KMS-11 (cell line): ENCODE results near the gene ARL8B.
"Not testable (repeated sequence)": the region's sequence is repeated elsewhere in the genome, so short reads cannot be mapped to it uniquely, and the experiment has no call there.

Source experiments
- H2AFZ ChIP-seq: fragments of 200-600 bp; sonication (generic); 2 replicates; pipeline ENCODE4 v1.6.1; 2016; ENCODE audit warnings: antibody characterized with exemption, mixed run types, low read depth
- H3K27ac ChIP-seq: fragments of 200-600 bp; sonication (generic); 2 replicates; pipeline ENCODE4 v1.6.1; 2016; ENCODE audit warnings: mild to moderate bottlenecking, mixed run types
- H3K27me3 ChIP-seq: fragments of 200-600 bp; sonication (generic); 2 replicates; pipeline ENCODE4 v1.6.1; 2017; ENCODE audit warnings: mild to moderate bottlenecking, low read depth, mixed run types, moderate library complexity; ENCODE audit not compliant: insufficient read depth
- H3K36me3 ChIP-seq: fragments of 200-600 bp; sonication (generic); 2 replicates; pipeline ENCODE4 v1.6.1; 2017; ENCODE audit warnings: mild to moderate bottlenecking, mixed run types; ENCODE audit not compliant: insufficient read depth
- H3K4me1 ChIP-seq: fragments of 200-600 bp; sonication (generic); 2 replicates; pipeline ENCODE4 v1.6.1; 2016; ENCODE audit warnings: mild to moderate bottlenecking, low read depth, mixed run types; ENCODE audit not compliant: poor library complexity, severe bottlenecking
- H3K4me2 ChIP-seq: fragments of 200-600 bp; sonication (generic); 2 replicates; pipeline ENCODE4 v1.7.0; 2016; ENCODE audit warnings: mild to moderate bottlenecking, mixed run types
- H3K4me3 ChIP-seq: fragments of 200-600 bp; sonication (generic); IDR thresholded peaks from 2 replicates; pipeline ENCODE4 v1.6.1; 2017; ENCODE audit warnings: low read depth, low read length, mixed read lengths; ENCODE audit not compliant: insufficient read depth
- H3K79me2 ChIP-seq: fragments of 200-600 bp; sonication (generic); 2 replicates; pipeline ENCODE4 v1.6.1; 2016; ENCODE audit warnings: low read depth, mixed run types; ENCODE audit not compliant: insufficient read depth
- H3K9ac ChIP-seq: fragments of 200-600 bp; sonication (generic); 2 replicates; pipeline ENCODE4 v1.6.1; 2016; ENCODE audit warnings: mild to moderate bottlenecking, mixed run types
- H4K20me1 ChIP-seq: fragments of 200-600 bp; sonication (generic); 2 replicates; pipeline ENCODE4 v1.6.1; 2016; ENCODE audit warnings: mild to moderate bottlenecking, mixed run types; ENCODE audit not compliant: insufficient read depth
- CTCF ChIP-seq: fragments of 200-600 bp; sonication (generic); conservative IDR thresholded peaks from 2 replicates; pipeline ENCODE4 v1.6.1; 2017; ENCODE audit warnings: low read depth, mild to moderate bottlenecking, antibody characterized with exemption, low read length, moderate library complexity, mixed read lengths

Gene ARL8B

DNA sequence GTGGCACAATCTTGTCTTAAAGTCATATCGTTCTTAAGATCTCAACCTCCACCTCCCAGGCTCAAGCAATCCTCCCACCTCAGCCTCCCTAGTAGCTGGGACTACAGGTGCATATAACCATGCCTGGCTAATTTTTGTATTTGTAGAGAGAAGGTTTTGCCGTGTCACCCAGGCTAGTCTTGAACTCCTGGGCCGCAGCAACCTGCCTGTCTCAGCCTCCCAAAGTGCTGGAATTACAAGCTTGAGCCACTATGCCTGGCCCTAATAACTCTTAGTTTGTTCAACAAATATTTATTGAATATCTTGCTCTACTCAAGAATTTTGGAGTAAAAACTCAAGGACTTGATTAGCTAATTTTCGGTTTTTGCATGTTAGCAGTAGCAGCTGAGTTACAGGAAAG, 46.0 kb downstream of the ARL8B start:
- H3K4me3 ChIP-seq: no peak overlapping the region
- no peak overlapping the region for H3K9ac ChIP-seq
- no peaks in the 10 kb centered on the region for H3K4me1 ChIP-seq
- no peaks in the 10 kb centered on the region for H3K27me3 ChIP-seq
- H4K20me1 ChIP-seq: no peaks in the 10 kb centered on the region
- no peak overlapping the region for H2AFZ ChIP-seq
- H3K27ac ChIP-seq: no peak overlapping the region
- TF ChIP-seq CTCF: no peak
- H3K79me2 ChIP-seq: peaks cover 13% of the 10 kb centered on the region; the same call in 1 of the 2 replicates
- H3K4me2 ChIP-seq: no peak overlapping the region
- H3K36me3 ChIP-seq: no peaks in the 10 kb centered on the region

DNA sequence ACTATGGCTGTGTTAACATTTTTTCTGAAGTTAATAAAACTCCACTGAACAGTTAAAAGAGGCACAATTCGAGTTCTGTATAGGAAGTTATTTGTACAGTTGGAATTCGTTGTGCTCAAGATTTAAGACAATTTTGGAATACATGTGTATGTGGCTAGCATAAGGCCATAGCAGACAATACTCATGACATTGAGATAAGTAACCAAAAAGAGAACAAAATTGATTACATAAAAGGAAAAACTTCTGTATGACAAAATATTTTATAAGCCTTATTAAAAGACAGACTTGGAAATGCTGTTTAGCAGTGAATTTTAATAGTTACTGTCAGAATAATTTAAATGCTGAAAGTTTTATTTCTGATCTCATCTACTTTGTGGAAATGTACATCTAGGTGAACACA, 47.7 kb downstream of the ARL8B start:
- no peak overlapping the region for H3K9ac ChIP-seq
- no peaks in the 10 kb centered on the region for H3K27me3 ChIP-seq
- H3K36me3 ChIP-seq: no peaks in the 10 kb centered on the region
- H3K4me2 ChIP-seq: no peak overlapping the region
- no peak overlapping the region for H3K4me3 ChIP-seq
- no peak overlapping the region for H2AFZ ChIP-seq
- H4K20me1 ChIP-seq: no peaks in the 10 kb centered on the region
- no peak for TF ChIP-seq CTCF
- H3K27ac ChIP-seq: no peak overlapping the region
- no peaks in the 10 kb centered on the region for H3K4me1 ChIP-seq
- H3K79me2 ChIP-seq: peaks cover 4% of the 10 kb centered on the region; the same call in 1 of the 2 replicates

- no peaks in the 10 kb centered on the region for H3K27me3 ChIP-seq
- H3K4me3 ChIP-seq: no peak overlapping the region
- H3K79me2 ChIP-seq: 0 out of 2 replicates have a peak, but pooled peaks cover 4% of the 10 kb centered on the region
- H3K9ac ChIP-seq: no peak overlapping the region
- no peak overlapping the region for H3K4me2 ChIP-seq
- no peaks in the 10 kb centered on the region for H3K36me3 ChIP-seq
- no peaks in the 10 kb centered on the region for H3K4me1 ChIP-seq
- no peak overlapping the region for H2AFZ ChIP-seq
- H4K20me1 ChIP-seq: no peaks in the 10 kb centered on the region
- TF ChIP-seq CTCF: no peak
- no peak overlapping the region for H3K27ac ChIP-seq
Measured at GRCh38 chr3:5170975-5171374, 48.9 kb downstream of the ARL8B start.

GRCh38 chr3:5172018-5172417, 49.9 kb downstream of the ARL8B start:
- Histone ChIP-seq H3K4me1 (no peaks in the 10 kb centered on the region), H4K20me1 (no peaks in the 10 kb centered on the region), H3K36me3 (no peaks in the 10 kb centered on the region), H3K27me3 (no peaks in the 10 kb centered on the region), H3K27ac (no peak overlapping the region), H3K79me2 (0 out of 2 replicates have a peak, but pooled peaks cover 4% of the 10 kb centered on the region), H3K4me3 (no peak overlapping the region), H3K4me2 (no peak overlapping the region), H2AFZ (no peak overlapping the region), H3K9ac (no peak overlapping the region)
- TF ChIP-seq CTCF: no peak

- H3K9ac ChIP-seq, H3K27me3 ChIP-seq, H2AFZ ChIP-seq, H3K79me2 ChIP-seq, H3K4me3 ChIP-seq, H3K27ac ChIP-seq, H3K4me2 ChIP-seq, H3K36me3 ChIP-seq, H4K20me1 ChIP-seq: not testable (repeated sequence)
- peaks cover 21% of the 10 kb centered on the region for H3K4me1 ChIP-seq
Measured at GRCh38 chr3:5179036-5179435, 56.9 kb downstream of the ARL8B start.
